Upper lobe of left lung (tissue), 6 donors: ENCODE data around the gene PPP1R37. TPM values are rescaled to one million over a fixed set of nuclear protein-coding genes. Genes with fewer than 3 reads are reported as not detected.
A peak's percentile ranks its signal among the peaks of the same experiment; 100 is the strongest.

Experiments
- ATAC-seq, 2 donors: fragments of 200-7000 bp; cut with Tn5 transposase; one replicate each; pipeline ENCODE4 v1.9.1; 2022; ENCODE audit warnings: mild to moderate bottlenecking in 2 of 2, moderate library complexity in 2 of 2; ENCODE audit not compliant: low FRiP score in 2 of 2
- DNase-seq, 2 donors: peaks; one replicate each; pipeline ENCODE4 v3.0.0-alpha.2; 2019 to 2020
- H3K27ac ChIP-seq, 4 donors: fragments of 200-600 bp; sonication (generic); one replicate each; pipeline ENCODE4 v1.5.1; 2016 to 2019
- H3K27me3 ChIP-seq, 4 donors: fragments of 200-600 bp; sonication (generic); one replicate each; pipeline ENCODE4 v1.5.1; 2017 to 2019
- H3K36me3 ChIP-seq, 4 donors: fragments of 200-600 bp; sonication (generic); one replicate each; pipeline ENCODE4 v1.5.1; 2016 to 2019
- H3K4me1 ChIP-seq, 4 donors: fragments of 200-600 bp; sonication (generic); one replicate each; pipeline ENCODE4 v1.5.1; 2018 to 2019
- H3K4me3 ChIP-seq, 4 donors: fragments of 200-600 bp; sonication (generic); one replicate each; pipeline ENCODE4 v1.5.1; 2017 to 2019; ENCODE audit warnings: mild to moderate bottlenecking in 2 of 4, moderate library complexity in 1 of 4
- H3K9me3 ChIP-seq, 4 donors: fragments of 200-600 bp; sonication (generic); one replicate each; pipeline ENCODE4 v1.5.1; 2018 to 2019
- CTCF ChIP-seq, 6 experiments: fragments of 450-650 bp in 4 of 6; fragments of 200-600 bp in 2 of 6; sonication (generic) in 2 of 6; IDR thresholded peaks; one replicate each; pipeline ENCODE4 v1.5.1; 2016 to 2019; ENCODE audit warnings: antibody characterized with exemption in 6 of 6
- EP300 ChIP-seq, 4 donors: sonication (generic); formaldehyde crosslinking; IDR thresholded peaks; one replicate each; pipeline ENCODE4 v1.5.1; 2017; ENCODE audit warnings: antibody characterized with exemption in 4 of 4, control low read depth in 2 of 4
- POLR2A ChIP-seq, 4 donors: fragments of 450-650 bp; IDR thresholded peaks; one replicate each; pipeline ENCODE4 v1.5.1; 2016 to 2017; ENCODE audit warnings: antibody characterized with exemption in 4 of 4, mild to moderate bottlenecking in 2 of 4
- POLR2AphosphoS5 ChIP-seq, 2 donors: sonication (generic); formaldehyde crosslinking; IDR thresholded peaks; one replicate each; pipeline ENCODE4 v1.5.1; 2017; ENCODE audit warnings: antibody characterized with exemption in 2 of 2
- WGBS, 2 donors: methylation state at CpG; one replicate each; pipeline ENCODE4 v1.1.5; 2017 to 2018; 5-methylcytosine and 5-hydroxymethylcytosine counted together
- total RNA-seq, 6 donors: library from RNA; depleted of rRNA in 4 of 6; stranded (reverse); fragments of >200 nt in 4 of 6; gene quantifications; one replicate each; pipeline versions ENCODE4 v1.1.0 to v1.2.1, GENCODE V29; 2016 to 2021
- donor health status: DM: no; HTN: no; CAD: no; lungs with moderate emphysema.
- donor health status: DM: no; HTN: yes; CAD: no; lungs with severe emphysema.

PPP1R37 gene
- total RNA-seq, 6 donors from 2014 or later = 30.0 to 64.6 (median 37.3) TPM

GRCh38 chr19:45125975-45126493 is 33.1 kb downstream of the PPP1R37 start:
- TF ChIP-seq EP300 (IDR thresholded peaks at IDR 0.05) = no peak
- TF ChIP-seq CTCF (IDR thresholded peaks at IDR 0.05) = peak; percentile 44 to 81 (median 74)
- Histone ChIP-seq H3K27ac (no peak overlapping the region), H3K4me3 (no peak overlapping the region), H3K9me3 (no peaks in the 10 kb centered on the region), H3K27me3 (no peaks in the 10 kb centered on the region), H3K4me1 (peaks cover 0 to 27% (median 2%) of the 10 kb centered on the region in 4 donors), H3K36me3 (peaks cover 0 to 5% (median 0%) of the 10 kb centered on the region in 4 donors)
- WGBS, 2 donors = 55 to 96% methylated on average over 5 to 11 of the region's 12 CpGs
- DNase-seq = peak in 1 of 2 donors; percentile 73
- ATAC-seq = peak; percentile 70 to 76

DNA sequence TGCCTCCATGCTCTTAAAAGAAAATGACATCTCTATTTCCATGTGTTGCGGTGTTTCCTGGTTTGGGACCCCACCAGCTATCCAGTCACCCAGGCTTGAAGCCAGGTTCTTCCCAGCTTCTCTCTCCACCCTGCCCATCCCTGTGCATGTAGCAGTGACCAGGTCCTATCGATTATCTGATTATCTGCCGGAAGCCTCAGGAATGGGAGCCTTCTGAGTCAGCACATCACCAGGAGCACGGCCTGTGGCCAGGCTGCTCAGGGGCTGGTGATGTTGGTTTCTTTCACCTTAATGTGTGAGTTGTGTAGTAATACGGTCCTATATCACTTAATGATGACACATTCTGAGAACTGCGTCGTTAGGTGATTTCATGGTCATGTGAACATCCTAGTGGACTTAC is 33.7 kb downstream of the PPP1R37 start:
- Histone ChIP-seq H3K36me3 (peaks cover 0 to 5% (median 0%) of the 10 kb centered on the region in 4 donors), H3K9me3 (no peaks in the 10 kb centered on the region), H3K27ac (no peak overlapping the region), H3K4me1 (peaks cover 0 to 21% (median 2%) of the 10 kb centered on the region in 4 donors), H3K27me3 (no peaks in the 10 kb centered on the region), H3K4me3 (no peak overlapping the region)
- ATAC-seq = no peak
- DNase-seq = no peak
- WGBS, 2 donors = 92 to 95% methylated on average over 3 to 7 of the region's 7 CpGs
- no peak for TF ChIP-seq POLR2AphosphoS5 (IDR thresholded peaks at IDR 0.05)
- no peak for TF ChIP-seq EP300 (IDR thresholded peaks at IDR 0.05)
- TF ChIP-seq CTCF (IDR thresholded peaks at IDR 0.05) = no peak
- no peak for TF ChIP-seq POLR2A (IDR thresholded peaks at IDR 0.05)

- Histone ChIP-seq H3K36me3 (peaks cover 0 to 5% (median 0%) of the 10 kb centered on the region in 4 donors), H3K9me3 (no peaks in the 10 kb centered on the region), H3K27ac (no peak overlapping the region), H3K27me3 (no peaks in the 10 kb centered on the region), H3K4me1 (peaks cover 0 to 11% (median 2%) of the 10 kb centered on the region in 4 donors), H3K4me3 (no peak overlapping the region)
- no peak for TF ChIP-seq EP300 (IDR thresholded peaks at IDR 0.05)
- TF ChIP-seq POLR2AphosphoS5 (IDR thresholded peaks at IDR 0.05) = no peak
- TF ChIP-seq POLR2A (IDR thresholded peaks at IDR 0.05) = no peak
- no peak for TF ChIP-seq CTCF (IDR thresholded peaks at IDR 0.05)
- ATAC-seq = no peak
- WGBS, 2 donors = 94 to 95% methylated on average over 5 of the region's 5 CpGs
- no peak for DNase-seq
Measured at GRCh38 chr19:45128146-45128545, 35.2 kb downstream of the PPP1R37 start.

DNA sequence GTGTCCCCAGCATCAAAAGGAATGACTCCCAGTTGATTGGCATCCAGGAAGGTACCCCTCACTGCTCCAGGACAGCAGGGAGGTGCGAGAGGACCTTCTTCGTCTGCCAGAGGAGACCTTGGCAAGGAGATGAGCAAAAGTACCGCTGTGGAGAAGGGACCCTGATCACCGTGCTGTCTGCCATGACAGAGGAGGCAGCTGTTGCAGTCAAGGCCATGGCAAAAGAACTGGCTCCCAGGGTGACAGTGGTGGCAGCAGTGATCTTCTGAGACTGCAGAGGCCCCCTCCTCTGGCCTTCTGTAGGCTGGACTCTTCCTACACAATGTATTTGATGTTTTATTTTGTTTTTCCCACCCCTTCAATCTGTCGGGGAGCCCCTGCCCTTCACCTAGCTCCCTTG is 35.8 kb downstream of the PPP1R37 start:
- WGBS, 2 donors = 90 to 92% methylated on average over 5 of the region's 5 CpGs

More for the DNA sequence above, 35.8 kb downstream of the PPP1R37 start:
- Histone ChIP-seq H3K27me3 (no peaks in the 10 kb centered on the region), H3K27ac (no peak overlapping the region), H3K36me3 (peaks cover 0 to 5% (median 0%) of the 10 kb centered on the region in 4 donors), H3K4me3 (no peak overlapping the region), H3K9me3 (no peaks in the 10 kb centered on the region), H3K4me1 (peaks cover 0 to 9% (median 2%) of the 10 kb centered on the region in 4 donors)
- ATAC-seq (no peak), DNase-seq (no peak)
- TF ChIP-seq EP300 (IDR thresholded peaks at IDR 0.05) (no peak), CTCF (IDR thresholded peaks at IDR 0.05) (no peak), POLR2A (IDR thresholded peaks at IDR 0.05) (no peak), POLR2AphosphoS5 (IDR thresholded peaks at IDR 0.05) (no peak)
